Suppressor macrophage treated with lipopolysaccharide for 4 hours (primary cell): ENCODE results near the gene EXOSC5.

Experiments
- DNase-seq: peaks from one replicate; pipeline ENCODE4 v3.0.0-alpha.2; 2020

EXOSC5 gene

GRCh38 chr19:41341669-41342490, 55.3 kb downstream of the EXOSC5 start:
- no peak for DNase-seq

- no peak for DNase-seq
Observed at GRCh38 chr19:41339936-41340335, 57.2 kb downstream of the EXOSC5 start.
